DMS79 (cell line): ENCODE measurements around the gene COMMD10.

Experiments
- DNase-seq: peaks from one replicate; lab custom pipeline; 2025; lab: John Stamatoyannopoulos, UW

The COMMD10 gene

DNA sequence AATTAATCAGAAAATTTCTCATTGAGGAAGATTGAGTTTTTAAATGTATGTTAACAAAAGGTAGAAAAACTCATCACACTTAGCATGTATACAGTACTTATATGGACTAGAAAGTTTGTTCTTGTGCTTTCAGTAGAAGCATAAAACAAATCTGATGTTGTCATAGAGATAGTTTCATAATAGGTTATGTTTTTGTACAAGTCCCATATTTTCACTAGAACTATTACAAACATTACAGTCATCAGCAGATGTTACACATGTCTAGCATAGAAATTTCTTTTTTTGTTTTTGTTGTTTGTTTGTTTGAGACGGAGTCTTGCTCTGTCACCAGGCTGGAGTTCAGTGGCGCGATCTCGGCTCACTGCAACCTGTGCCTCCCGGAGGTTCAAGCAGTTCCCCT, 131.4 kb downstream of the COMMD10 start:
- DNase-seq: no peak

GRCh38 chr5:116225281-116225922, 140.6 kb downstream of the COMMD10 start:
- DNase-seq: no peak

- no peak for DNase-seq
Observed at GRCh38 chr5:116229131-116229689, 144.4 kb downstream of the COMMD10 start.

DNA sequence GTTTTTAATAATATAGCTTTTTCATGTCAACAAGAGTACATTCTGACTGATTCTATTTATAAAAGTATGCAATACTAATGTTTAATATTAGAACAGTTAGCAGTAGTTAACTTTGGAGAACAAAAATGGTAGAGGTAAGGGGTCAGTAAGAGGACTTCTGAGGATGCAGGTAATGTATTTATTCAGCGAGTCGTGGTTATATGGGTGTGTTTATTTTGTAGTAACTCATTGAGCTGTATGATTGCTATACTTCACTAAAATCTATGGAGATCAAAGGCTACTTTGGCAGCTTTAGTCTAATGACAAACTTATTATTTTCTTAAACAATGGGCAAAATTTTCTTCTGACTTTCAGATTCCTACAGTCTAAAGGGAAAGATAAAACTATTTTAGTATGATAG, 146.5 kb downstream of the COMMD10 start:
- DNase-seq: no peak

GRCh38 chr5:116234681-116235080, 149.9 kb downstream of the COMMD10 start:
- DNase-seq: no peak

GRCh38 chr5:116237917-116238500, 153.2 kb downstream of the COMMD10 start:
- DNase-seq: no peak

DNA sequence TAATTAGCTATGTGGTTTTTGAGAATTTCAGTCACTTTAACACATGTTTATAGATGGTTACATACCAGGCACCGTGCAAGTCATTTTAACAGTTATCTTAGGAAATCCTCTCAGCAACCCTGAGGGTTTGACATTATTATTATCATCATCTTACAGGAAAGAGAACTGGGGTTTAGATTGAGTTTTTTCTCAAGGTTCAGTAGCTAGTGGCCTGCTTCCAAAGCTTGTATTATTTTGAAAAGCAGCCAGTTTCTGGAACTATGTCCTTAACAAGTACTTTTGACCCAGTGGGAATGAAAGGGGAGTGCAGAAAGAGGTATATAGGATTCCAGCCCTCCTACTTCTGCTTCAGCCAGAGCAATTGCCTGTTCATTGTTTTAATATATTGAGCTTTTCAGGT, 157.5 kb downstream of the COMMD10 start:
- peak; percentile 38 for DNase-seq

GRCh38 chr5:116248432-116248831, 163.6 kb downstream of the COMMD10 start:
- no peak for DNase-seq

- no peak for DNase-seq
Observed at GRCh38 chr5:116249648-116250047, 164.8 kb downstream of the COMMD10 start.

GRCh38 chr5:116256717-116257116, 171.9 kb downstream of the COMMD10 start:
- DNase-seq: no peak

- DNase-seq: no peak
Observed at GRCh38 chr5:116265471-116265870, 180.6 kb downstream of the COMMD10 start.

DNA sequence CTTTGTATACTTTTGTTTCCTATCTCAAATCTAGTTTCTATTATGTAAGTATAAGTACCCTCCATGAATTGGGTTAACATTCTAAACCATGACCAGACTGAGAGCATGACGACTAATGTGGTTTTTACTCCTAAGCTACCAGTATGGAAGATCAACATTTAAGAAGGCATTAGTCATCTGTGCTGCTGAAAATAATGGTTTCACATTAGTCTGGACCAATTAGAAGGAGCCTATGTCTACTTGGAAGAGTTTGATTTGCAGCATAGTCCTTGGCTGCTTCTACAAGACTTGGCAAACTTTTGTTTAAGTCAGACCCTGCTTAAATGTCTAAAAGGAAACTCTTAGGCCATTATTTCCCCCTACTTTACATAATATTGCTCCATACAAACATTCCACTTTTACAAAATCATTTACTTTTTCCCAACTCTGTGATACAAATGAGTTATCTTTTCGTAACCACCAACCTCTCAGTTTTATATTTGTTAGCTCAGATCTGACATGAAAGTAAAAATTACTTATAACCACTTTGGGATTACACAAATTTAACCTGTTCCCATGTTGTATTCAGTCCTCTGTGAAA, 186.7 kb downstream of the COMMD10 start:
- DNase-seq: no peak

DNA sequence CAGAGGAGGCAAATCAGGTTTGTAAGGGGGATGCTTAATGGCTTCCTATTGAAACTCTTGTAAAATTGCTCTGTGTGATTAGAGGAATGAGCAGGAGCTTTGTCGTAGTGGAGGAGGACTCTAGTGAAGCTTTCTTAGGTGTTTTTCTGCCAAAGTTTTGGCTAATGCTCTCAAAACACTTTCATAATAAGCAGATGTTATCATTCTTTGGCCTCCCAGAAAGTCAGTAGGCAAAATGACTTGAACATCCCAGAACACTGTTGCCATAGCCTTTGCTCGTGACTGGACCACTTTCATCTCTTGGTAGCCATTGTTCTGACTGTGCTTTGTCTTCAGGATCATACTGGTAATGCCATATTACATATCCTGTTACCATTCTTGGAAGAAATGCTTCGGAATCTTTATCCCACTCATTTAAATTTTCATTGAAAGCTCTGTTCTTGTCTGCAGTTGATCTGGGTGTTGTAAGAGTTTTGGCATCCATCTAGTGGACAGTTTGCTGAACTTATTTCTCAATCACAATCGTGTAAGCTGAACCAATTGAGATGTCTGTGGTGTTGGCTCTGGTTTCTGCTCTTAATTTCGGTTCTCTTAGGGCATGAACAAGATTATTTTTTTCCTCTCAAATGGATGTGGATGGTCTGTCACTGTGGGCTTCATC, 187.6 kb downstream of the COMMD10 start:
- DNase-seq: no peak

GRCh38 chr5:116273448-116274242, 188.8 kb downstream of the COMMD10 start:
- DNase-seq: no peak

DNA sequence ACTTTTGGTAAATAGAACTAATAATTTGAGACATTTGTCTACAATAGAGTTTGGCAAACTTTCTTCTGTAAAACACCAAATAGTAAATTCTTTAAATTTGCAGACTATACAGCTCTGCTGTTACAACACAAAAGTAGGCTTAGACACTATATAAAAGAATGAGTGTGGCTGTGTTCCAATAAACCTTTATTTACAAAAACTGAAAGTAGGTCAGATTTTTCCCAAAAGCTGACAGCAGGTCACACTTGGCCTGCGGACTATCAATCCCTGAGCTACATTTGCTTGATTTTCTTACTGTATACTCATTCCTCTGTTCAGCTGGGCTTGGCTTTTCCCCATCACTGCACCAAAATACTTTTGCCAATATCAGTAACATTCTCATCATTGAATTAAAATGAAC, 189.4 kb downstream of the COMMD10 start:
- no peak for DNase-seq

DNA sequence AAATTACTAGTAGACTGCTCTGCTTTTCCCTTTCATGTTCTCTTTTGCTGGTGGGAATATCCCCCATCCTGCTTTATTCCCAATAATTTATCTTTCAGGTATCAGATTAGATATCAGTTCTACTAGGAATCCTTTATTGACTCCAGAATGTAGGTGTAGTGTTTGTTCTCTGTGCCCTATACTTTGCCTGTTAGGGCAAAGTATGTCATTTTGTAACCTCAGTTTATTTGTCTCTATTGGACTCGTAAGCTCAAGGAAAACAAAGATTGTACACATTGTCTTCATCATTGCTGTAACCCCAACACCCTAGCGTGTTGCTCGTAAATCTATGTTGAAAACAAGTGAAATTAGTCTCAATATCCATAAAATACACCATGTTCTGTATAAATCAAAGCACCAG, 190.5 kb downstream of the COMMD10 start:
- no peak for DNase-seq

- no peak for DNase-seq
Observed at GRCh38 chr5:116276952-116277351, 192.1 kb downstream of the COMMD10 start.

DNA sequence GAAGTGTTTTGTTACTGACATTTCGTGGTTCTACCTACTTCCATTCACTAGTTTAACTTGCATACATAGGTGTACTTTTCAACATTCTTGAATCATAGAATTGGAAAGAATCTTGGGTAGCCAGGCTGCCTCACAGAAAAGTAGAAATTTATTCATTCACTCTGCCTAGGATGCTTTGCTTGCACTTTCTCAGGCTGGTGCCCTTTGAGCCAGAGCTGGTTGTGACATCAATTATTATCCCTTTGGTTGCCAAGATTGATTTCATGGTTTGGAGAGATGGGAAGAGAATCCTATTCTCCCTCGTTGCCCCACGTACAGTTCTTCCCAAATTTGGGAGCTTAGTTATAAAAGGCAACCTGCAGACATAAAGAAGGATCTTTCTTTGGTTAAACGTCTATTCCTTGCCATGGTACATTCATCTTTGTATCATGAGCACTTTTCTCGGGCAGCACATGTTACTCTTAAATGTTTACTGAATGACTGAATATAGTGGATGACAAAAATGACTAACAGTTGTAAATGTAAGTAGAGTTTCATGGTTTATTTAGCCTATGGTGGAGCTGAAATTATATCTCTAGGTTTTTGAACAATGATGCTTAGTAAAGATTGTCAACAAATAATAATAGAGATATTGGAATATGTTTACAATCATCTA, 195.5 kb downstream of the COMMD10 start:
- DNase-seq: no peak

GRCh38 chr5:116281309-116281708, 196.5 kb downstream of the COMMD10 start:
- DNase-seq: no peak

DNA sequence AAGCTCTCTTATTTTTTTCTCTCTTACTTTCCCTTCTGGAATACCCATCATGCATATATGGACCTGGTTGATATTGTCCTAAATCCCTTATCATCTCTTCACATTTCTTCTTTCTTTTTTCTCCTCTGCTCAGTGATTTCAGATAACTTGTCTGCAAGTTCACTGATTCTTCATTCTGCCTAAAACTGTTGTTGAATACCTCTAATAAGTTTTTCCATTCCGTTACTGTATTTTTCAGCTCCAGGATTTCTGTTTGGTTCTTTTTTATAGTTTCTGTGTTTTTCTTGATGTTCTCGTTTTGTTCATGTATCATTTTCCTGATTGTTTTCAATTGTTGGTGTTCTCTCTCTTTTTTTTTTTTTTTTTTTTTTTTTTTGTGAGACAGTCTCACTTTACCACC, 203.7 kb downstream of the COMMD10 start:
- no peak for DNase-seq

DNA sequence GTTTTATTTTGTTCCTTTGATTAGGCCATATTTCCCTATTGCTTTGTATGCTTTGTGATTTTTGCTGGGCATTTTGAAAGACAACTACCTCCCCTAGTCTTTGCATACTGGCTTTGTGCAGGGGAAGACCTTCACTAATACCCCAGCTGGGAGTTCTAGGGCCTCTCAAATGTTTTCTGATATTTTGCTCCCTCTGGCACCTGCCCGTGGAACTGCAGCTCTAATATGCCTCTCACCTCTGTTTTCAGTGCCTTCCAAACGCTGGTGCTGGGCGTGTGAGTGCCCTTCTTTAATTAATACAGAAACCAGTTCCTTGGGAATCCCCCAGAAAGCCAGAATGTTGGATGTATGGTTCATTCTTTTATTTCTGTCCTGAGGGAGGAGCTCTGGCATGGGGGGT, 204.5 kb downstream of the COMMD10 start:
- no peak for DNase-seq

- DNase-seq: no peak
Observed at GRCh38 chr5:116291271-116291670, 206.4 kb downstream of the COMMD10 start.
